GM10266 (cell line): ENCODE measurements around the gene ZG16.
"Not testable (repeated sequence)": the region's sequence is repeated elsewhere in the genome, so short reads cannot be mapped to it uniquely, and the experiment has no call there.

Source experiments
- DNase-seq: peaks from one replicate; pipeline ENCODE4 v3.0.0; 2012; ENCODE audit errors: extremely low spot score
- TF ChIP-seq, protein P1 (sequence below): IDR thresholded peaks from 2 replicates; pipeline ENCODE4 v1.5.1; 2012; ENCODE audit warnings: mild to moderate bottlenecking, low read depth; ENCODE audit not compliant: control insufficient read depth, insufficient read depth; ENCODE audit errors: missing control alignments

ZG16 gene

GRCh38 chr16:29791845-29792807 lies 14.1 kb downstream of the ZG16 start:
- DNase-seq = no peak

DNA sequence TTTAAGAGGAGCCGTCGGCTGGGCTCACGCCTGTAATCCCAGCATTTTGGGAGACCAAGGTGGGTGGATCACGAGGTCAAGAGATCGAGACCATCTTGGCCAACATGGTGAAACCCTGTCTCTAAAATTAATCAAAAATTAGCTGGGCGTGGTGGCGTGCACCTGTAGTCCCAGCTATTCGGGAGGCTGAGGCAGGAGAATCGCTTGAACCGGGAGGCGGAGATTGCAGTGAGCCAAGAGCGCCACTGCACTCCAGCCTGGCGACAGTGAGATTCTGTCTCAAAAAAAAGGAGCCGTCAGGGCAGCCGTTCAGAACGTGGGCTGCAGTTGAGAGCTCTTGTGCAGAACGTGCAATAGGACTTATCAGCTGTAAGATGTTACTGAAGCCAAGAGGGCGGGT lies 15.1 kb downstream of the ZG16 start:
- not testable (repeated sequence) for DNase-seq

More at GRCh38 chr16:29791845-29792807, 14.1 kb downstream of the ZG16 start:
- TF ChIP-seq, protein P1, sequence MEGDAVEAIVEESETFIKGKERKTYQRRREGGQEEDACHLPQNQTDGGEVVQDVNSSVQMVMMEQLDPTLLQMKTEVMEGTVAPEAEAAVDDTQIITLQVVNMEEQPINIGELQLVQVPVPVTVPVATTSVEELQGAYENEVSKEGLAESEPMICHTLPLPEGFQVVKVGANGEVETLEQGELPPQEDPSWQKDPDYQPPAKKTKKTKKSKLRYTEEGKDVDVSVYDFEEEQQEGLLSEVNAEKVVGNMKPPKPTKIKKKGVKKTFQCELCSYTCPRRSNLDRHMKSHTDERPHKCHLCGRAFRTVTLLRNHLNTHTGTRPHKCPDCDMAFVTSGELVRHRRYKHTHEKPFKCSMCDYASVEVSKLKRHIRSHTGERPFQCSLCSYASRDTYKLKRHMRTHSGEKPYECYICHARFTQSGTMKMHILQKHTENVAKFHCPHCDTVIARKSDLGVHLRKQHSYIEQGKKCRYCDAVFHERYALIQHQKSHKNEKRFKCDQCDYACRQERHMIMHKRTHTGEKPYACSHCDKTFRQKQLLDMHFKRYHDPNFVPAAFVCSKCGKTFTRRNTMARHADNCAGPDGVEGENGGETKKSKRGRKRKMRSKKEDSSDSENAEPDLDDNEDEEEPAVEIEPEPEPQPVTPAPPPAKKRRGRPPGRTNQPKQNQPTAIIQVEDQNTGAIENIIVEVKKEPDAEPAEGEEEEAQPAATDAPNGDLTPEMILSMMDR = no peak

GRCh38 chr16:29794231-29794710 lies 16.2 kb downstream of the ZG16 start:
- no peak for DNase-seq
- TF ChIP-seq, protein P1 = no peak

DNA sequence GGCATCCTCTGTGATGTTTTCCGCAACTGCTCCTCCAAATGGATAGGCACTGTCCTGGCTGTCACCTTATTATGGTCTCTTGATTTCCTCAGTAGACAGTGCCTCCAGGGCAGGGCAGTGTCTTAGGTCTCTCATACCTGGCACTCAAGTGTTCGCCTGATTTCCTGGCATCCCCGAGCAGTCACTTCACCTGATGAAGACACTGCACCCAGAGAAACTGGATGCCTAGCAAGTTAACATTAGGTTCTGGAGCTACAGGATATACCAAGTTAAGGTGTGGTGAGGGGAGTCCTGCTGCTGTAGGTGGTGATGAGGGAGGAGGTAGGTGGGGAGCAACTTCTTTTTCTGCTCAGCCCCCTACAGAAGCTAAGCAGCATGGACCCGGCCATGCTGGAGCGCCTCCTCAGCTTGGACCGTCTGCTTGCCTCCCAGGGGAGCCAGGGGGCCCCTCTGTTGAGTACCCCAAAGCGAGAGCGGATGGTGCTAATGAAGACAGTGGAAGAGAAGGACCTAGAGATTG lies 24.4 kb downstream of the ZG16 start:
- TF ChIP-seq, protein P1 = no peak

GRCh38 chr16:29804020-29804419 lies 26.0 kb downstream of the ZG16 start:
- no peak for DNase-seq
- TF ChIP-seq, protein P1 = no peak

More for the DNA sequence above, 24.4 kb downstream of the ZG16 start:
- DNase-seq = no peak

- TF ChIP-seq, protein P1 = no peak
- DNase-seq = no peak
Observed at GRCh38 chr16:29804455-29805231, 26.6 kb downstream of the ZG16 start.
